ENCODE data around the gene GPR89B. TPM values are rescaled to one million over a fixed set of nuclear protein-coding genes. Genes with fewer than 3 reads are reported as not detected.
"Not testable (repeated sequence)": the region's sequence is repeated elsewhere in the genome, so short reads cannot be mapped to it uniquely, and the experiment has no call there.

Gene GPR89B
- total and polyA plus RNA-seq, 2 donors (not counting 1 experiment from before 2014, with no cell fraction given), result 19.0 to 21.7 TPM

GRCh38 chr1:147935296-147935695 is 7.1 kb downstream of the GPR89B start:
- not testable (repeated sequence) for H2AFZ ChIP-seq (ENCODE audit: low read length); H3K9ac ChIP-seq (ENCODE audit: insufficient read depth, low read length); H3K36me3 ChIP-seq (ENCODE audit: control insufficient read depth, insufficient read depth, low read length); H4K20me1 ChIP-seq (ENCODE audit: control insufficient read depth, extremely low read depth, insufficient read depth, low read length); H3K79me2 ChIP-seq (ENCODE audit: control insufficient read depth, insufficient read depth, low read length); H3K4me1 ChIP-seq (ENCODE audit: control insufficient read depth, extremely low read depth, insufficient read depth, low read length); H3K27ac ChIP-seq (ENCODE audit: insufficient read depth, low read length); H3K9me3 ChIP-seq (ENCODE audit: control insufficient read depth, insufficient read depth, low read depth, low read length); DNase-seq (ENCODE audit: low read depth in 2 of 2); H3K4me3 ChIP-seq (replicated peaks in 1 of 4; ENCODE audit: control extremely low read depth in 1 of 4, insufficient read depth in 1 of 4, low read depth in 3 of 4, low read length in 4 of 4); H3K4me2 ChIP-seq (ENCODE audit: extremely low read depth, insufficient read depth, low read length); H3K27me3 ChIP-seq (ENCODE audit: control insufficient read depth, insufficient read depth, low read length)

GRCh38 chr1:147940456-147940855 is 12.2 kb downstream of the GPR89B start:
- H3K79me2 ChIP-seq (ENCODE audit: control insufficient read depth, insufficient read depth, low read length); H3K36me3 ChIP-seq (ENCODE audit: control insufficient read depth, insufficient read depth, low read length); H3K9ac ChIP-seq (ENCODE audit: insufficient read depth, low read length); H3K9me3 ChIP-seq (ENCODE audit: control insufficient read depth, insufficient read depth, low read depth, low read length); H3K27ac ChIP-seq (ENCODE audit: insufficient read depth, low read length); H3K4me3 ChIP-seq (replicated peaks in 1 of 4; ENCODE audit: control extremely low read depth in 1 of 4, insufficient read depth in 1 of 4, low read depth in 3 of 4, low read length in 4 of 4); H3K27me3 ChIP-seq (ENCODE audit: control insufficient read depth, insufficient read depth, low read length); H2AFZ ChIP-seq (ENCODE audit: low read length); H3K4me1 ChIP-seq (ENCODE audit: control insufficient read depth, extremely low read depth, insufficient read depth, low read length); H3K4me2 ChIP-seq (ENCODE audit: extremely low read depth, insufficient read depth, low read length); H4K20me1 ChIP-seq (ENCODE audit: control insufficient read depth, extremely low read depth, insufficient read depth, low read length): not testable (repeated sequence)
- peak in 1 of 2 donors; percentile 24 for DNase-seq (ENCODE audit: low read depth in 2 of 2)

- H3K27ac ChIP-seq (ENCODE audit: insufficient read depth, low read length); H4K20me1 ChIP-seq (ENCODE audit: control insufficient read depth, extremely low read depth, insufficient read depth, low read length); H3K4me2 ChIP-seq (ENCODE audit: extremely low read depth, insufficient read depth, low read length); H2AFZ ChIP-seq (ENCODE audit: low read length); H3K9me3 ChIP-seq (ENCODE audit: control insufficient read depth, insufficient read depth, low read depth, low read length); H3K4me3 ChIP-seq (replicated peaks in 1 of 4; ENCODE audit: control extremely low read depth in 1 of 4, insufficient read depth in 1 of 4, low read depth in 3 of 4, low read length in 4 of 4); H3K36me3 ChIP-seq (ENCODE audit: control insufficient read depth, insufficient read depth, low read length); H3K9ac ChIP-seq (ENCODE audit: insufficient read depth, low read length); H3K27me3 ChIP-seq (ENCODE audit: control insufficient read depth, insufficient read depth, low read length); H3K79me2 ChIP-seq (ENCODE audit: control insufficient read depth, insufficient read depth, low read length); H3K4me1 ChIP-seq (ENCODE audit: control insufficient read depth, extremely low read depth, insufficient read depth, low read length); DNase-seq (ENCODE audit: low read depth in 2 of 2): not testable (repeated sequence)
Measured at GRCh38 chr1:147942563-147942962, 14.3 kb downstream of the GPR89B start.

- not testable (repeated sequence) for H3K27me3 ChIP-seq (ENCODE audit: control insufficient read depth, insufficient read depth, low read length); H3K36me3 ChIP-seq (ENCODE audit: control insufficient read depth, insufficient read depth, low read length); H3K4me2 ChIP-seq (ENCODE audit: extremely low read depth, insufficient read depth, low read length); H4K20me1 ChIP-seq (ENCODE audit: control insufficient read depth, extremely low read depth, insufficient read depth, low read length); H2AFZ ChIP-seq (ENCODE audit: low read length); DNase-seq (ENCODE audit: low read depth in 2 of 2); H3K79me2 ChIP-seq (ENCODE audit: control insufficient read depth, insufficient read depth, low read length); H3K9me3 ChIP-seq (ENCODE audit: control insufficient read depth, insufficient read depth, low read depth, low read length); H3K27ac ChIP-seq (ENCODE audit: insufficient read depth, low read length); H3K9ac ChIP-seq (ENCODE audit: insufficient read depth, low read length); H3K4me3 ChIP-seq (replicated peaks in 1 of 4; ENCODE audit: control extremely low read depth in 1 of 4, insufficient read depth in 1 of 4, low read depth in 3 of 4, low read length in 4 of 4); H3K4me1 ChIP-seq (ENCODE audit: control insufficient read depth, extremely low read depth, insufficient read depth, low read length)
Measured at GRCh38 chr1:147949517-147949916, 21.3 kb downstream of the GPR89B start.

GRCh38 chr1:147958906-147959305 is 30.7 kb downstream of the GPR89B start:
- H4K20me1 ChIP-seq (ENCODE audit: control insufficient read depth, extremely low read depth, insufficient read depth, low read length); H3K27me3 ChIP-seq (ENCODE audit: control insufficient read depth, insufficient read depth, low read length); DNase-seq (ENCODE audit: low read depth in 2 of 2); H3K4me2 ChIP-seq (ENCODE audit: extremely low read depth, insufficient read depth, low read length); H3K36me3 ChIP-seq (ENCODE audit: control insufficient read depth, insufficient read depth, low read length); H2AFZ ChIP-seq (ENCODE audit: low read length); H3K9me3 ChIP-seq (ENCODE audit: control insufficient read depth, insufficient read depth, low read depth, low read length); H3K4me1 ChIP-seq (ENCODE audit: control insufficient read depth, extremely low read depth, insufficient read depth, low read length); H3K27ac ChIP-seq (ENCODE audit: insufficient read depth, low read length); H3K9ac ChIP-seq (ENCODE audit: insufficient read depth, low read length); H3K79me2 ChIP-seq (ENCODE audit: control insufficient read depth, insufficient read depth, low read length); H3K4me3 ChIP-seq (replicated peaks in 1 of 4; ENCODE audit: control extremely low read depth in 1 of 4, insufficient read depth in 1 of 4, low read depth in 3 of 4, low read length in 4 of 4): not testable (repeated sequence)

- not testable (repeated sequence) for H4K20me1 ChIP-seq (ENCODE audit: control insufficient read depth, extremely low read depth, insufficient read depth, low read length); H3K27ac ChIP-seq (ENCODE audit: insufficient read depth, low read length); DNase-seq (ENCODE audit: low read depth in 2 of 2); H3K9me3 ChIP-seq (ENCODE audit: control insufficient read depth, insufficient read depth, low read depth, low read length); H3K27me3 ChIP-seq (ENCODE audit: control insufficient read depth, insufficient read depth, low read length); H3K79me2 ChIP-seq (ENCODE audit: control insufficient read depth, insufficient read depth, low read length); H3K36me3 ChIP-seq (ENCODE audit: control insufficient read depth, insufficient read depth, low read length); H3K9ac ChIP-seq (ENCODE audit: insufficient read depth, low read length); H3K4me2 ChIP-seq (ENCODE audit: extremely low read depth, insufficient read depth, low read length); H3K4me1 ChIP-seq (ENCODE audit: control insufficient read depth, extremely low read depth, insufficient read depth, low read length); H3K4me3 ChIP-seq (replicated peaks in 1 of 4; ENCODE audit: control extremely low read depth in 1 of 4, insufficient read depth in 1 of 4, low read depth in 3 of 4, low read length in 4 of 4); H2AFZ ChIP-seq (ENCODE audit: low read length)
Measured at GRCh38 chr1:147959680-147960079, 31.5 kb downstream of the GPR89B start.

GRCh38 chr1:147964575-147964974 is 36.4 kb downstream of the GPR89B start:
- H3K4me1 ChIP-seq (ENCODE audit: control insufficient read depth, extremely low read depth, insufficient read depth, low read length); DNase-seq (ENCODE audit: low read depth in 2 of 2); H3K36me3 ChIP-seq (ENCODE audit: control insufficient read depth, insufficient read depth, low read length); H3K27ac ChIP-seq (ENCODE audit: insufficient read depth, low read length); H2AFZ ChIP-seq (ENCODE audit: low read length); H3K4me3 ChIP-seq (replicated peaks in 1 of 4; ENCODE audit: control extremely low read depth in 1 of 4, insufficient read depth in 1 of 4, low read depth in 3 of 4, low read length in 4 of 4); H4K20me1 ChIP-seq (ENCODE audit: control insufficient read depth, extremely low read depth, insufficient read depth, low read length); H3K79me2 ChIP-seq (ENCODE audit: control insufficient read depth, insufficient read depth, low read length); H3K27me3 ChIP-seq (ENCODE audit: control insufficient read depth, insufficient read depth, low read length); H3K4me2 ChIP-seq (ENCODE audit: extremely low read depth, insufficient read depth, low read length); H3K9me3 ChIP-seq (ENCODE audit: control insufficient read depth, insufficient read depth, low read depth, low read length); H3K9ac ChIP-seq (ENCODE audit: insufficient read depth, low read length): not testable (repeated sequence)
